Astrocyte (in vitro differentiated cells and primary cell): ENCODE measurements around the gene MYCBPAP. TPM values are rescaled to one million over a fixed set of nuclear protein-coding genes. Genes with fewer than 3 reads are reported as not detected.

ENCODE experiments used
- DNase-seq: peaks from one replicate; pipeline ENCODE4 v3.0.0-alpha.2; 2010; ENCODE audit warnings: low read depth
- FAIRE-seq: peaks from 2 replicates; lab custom pipeline; 2011; peaks lifted over from hg19 to GRCh38; lab: Jason Lieb, UNC
- H2AFZ ChIP-seq: 2 replicates; pipeline ENCODE4 v1.6.0; 2012; ENCODE audit warnings: low read depth, low read length, inconsistent platforms
- H3K27ac ChIP-seq: 2 replicates; pipeline ENCODE4 v1.5.1; 2011; ENCODE audit warnings: low read depth, low read length, inconsistent platforms
- H3K27me3 ChIP-seq: 2 replicates; pipeline ENCODE4 v1.6.0; 2011; ENCODE audit warnings: low read length, inconsistent platforms; ENCODE audit not compliant: insufficient read depth
- H3K36me3 ChIP-seq: 2 replicates; pipeline ENCODE4 v1.5.1; 2011; ENCODE audit warnings: low read length, inconsistent platforms; ENCODE audit not compliant: insufficient read depth
- H3K4me1 ChIP-seq: 2 replicates; pipeline ENCODE4 v1.5.1; 2011; ENCODE audit warnings: low read length, inconsistent platforms; ENCODE audit not compliant: insufficient read depth
- H3K4me2 ChIP-seq: 2 replicates; pipeline ENCODE4 v1.6.0; 2012; ENCODE audit warnings: low read length, inconsistent platforms
- H3K4me3 ChIP-seq: 2 replicates; pipeline ENCODE4 v1.5.1; 2011; ENCODE audit warnings: low read depth, mild to moderate bottlenecking, low read length, inconsistent platforms; ENCODE audit not compliant: insufficient read depth
- H3K79me2 ChIP-seq: 2 replicates; pipeline ENCODE4 v1.6.0; 2012; ENCODE audit warnings: mild to moderate bottlenecking, low read length, inconsistent platforms; ENCODE audit not compliant: insufficient read depth
- H3K9ac ChIP-seq: 2 replicates; pipeline ENCODE4 v1.6.0; 2012; ENCODE audit warnings: mild to moderate bottlenecking, low read length, inconsistent platforms
- H3K9me3 ChIP-seq: 2 replicates; pipeline ENCODE4 v1.5.1; 2012; ENCODE audit warnings: low read depth, mild to moderate bottlenecking, low read length, inconsistent platforms; ENCODE audit not compliant: insufficient read depth
- H4K20me1 ChIP-seq: 2 replicates; pipeline ENCODE4 v1.6.0; 2012; ENCODE audit warnings: low read length, inconsistent platforms; ENCODE audit not compliant: insufficient read depth
- H3K27ac Mint-ChIP-seq: one replicate; pipeline ENCODE4 v1.8.0; 2021; ENCODE audit warnings: mild to moderate bottlenecking, mixed read lengths; ENCODE audit not compliant: unreplicated experiment
- H3K27me3 Mint-ChIP-seq: one replicate; pipeline ENCODE4 v1.8.0; 2021; ENCODE audit warnings: low read depth, mixed read lengths; ENCODE audit not compliant: unreplicated experiment
- H3K36me3 Mint-ChIP-seq: one replicate; pipeline ENCODE4 v1.8.0; 2021; ENCODE audit warnings: low read depth, mixed read lengths; ENCODE audit not compliant: unreplicated experiment
- H3K4me1 Mint-ChIP-seq: one replicate; pipeline ENCODE4 v1.8.0; 2021; ENCODE audit warnings: low read depth, mixed read lengths; ENCODE audit not compliant: unreplicated experiment
- H3K4me3 Mint-ChIP-seq: one replicate; pipeline ENCODE4 v1.8.0; 2021; ENCODE audit warnings: mild to moderate bottlenecking, moderate library complexity, mixed read lengths; ENCODE audit not compliant: unreplicated experiment
- H3K9me3 Mint-ChIP-seq: one replicate; pipeline ENCODE4 v1.8.0; 2021; ENCODE audit warnings: mild to moderate bottlenecking, mixed read lengths; ENCODE audit not compliant: unreplicated experiment
- EZH2 ChIP-seq: IDR thresholded peaks from 2 replicates; pipeline ENCODE4 v1.6.1; 2012; ENCODE audit warnings: mild to moderate bottlenecking, low read length, inconsistent platforms; ENCODE audit not compliant: insufficient read depth
- total RNA-seq: library from RNA; stranded (reverse); gene quantifications from 2 replicates; pipeline ENCODE4 v1.2.1, GENCODE V29; 2021
- TF ChIP-seq, protein P1 (sequence below): IDR thresholded peaks from 2 replicates; pipeline ENCODE4 v1.5.1; 2011; ENCODE audit warnings: low read depth, mild to moderate bottlenecking, inconsistent platforms, low read length, moderate library complexity; ENCODE audit not compliant: insufficient read depth

The MYCBPAP gene
- total RNA-seq, 1 donor from 2014 or later = 1.4 TPM

DNA sequence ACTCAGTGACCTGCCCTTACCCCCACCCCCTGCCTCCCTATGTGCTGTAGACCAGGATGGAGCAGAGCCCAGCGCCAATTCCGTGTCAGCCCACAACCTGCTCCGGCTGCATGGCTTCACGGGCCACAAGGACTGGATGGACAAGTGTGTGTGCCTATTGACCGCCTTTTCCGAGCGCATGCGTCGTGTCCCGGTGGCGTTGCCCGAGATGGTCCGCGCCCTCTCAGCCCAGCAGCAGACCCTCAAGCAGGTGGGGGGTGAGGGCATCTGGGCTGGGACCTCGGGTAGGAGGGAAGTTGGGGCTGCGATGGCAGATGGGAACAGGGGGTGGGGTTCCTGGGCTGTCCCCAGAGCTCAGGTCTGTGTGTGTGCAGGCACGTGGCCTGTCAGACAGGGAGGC lies 46.0 kb downstream of the MYCBPAP start:
- Histone ChIP-seq H3K4me1 (peaks cover 4% of the 10 kb centered on the region), H3K36me3 (no peaks in the 10 kb centered on the region), H3K4me2 (no peak overlapping the region), H4K20me1 (peaks cover 24% of the 10 kb centered on the region), H3K79me2 (no peaks in the 10 kb centered on the region), H3K27me3 (peaks cover 15% of the 10 kb centered on the region), H2AFZ (no peak overlapping the region), H3K9ac (no peak overlapping the region), H3K9me3 (no peaks in the 10 kb centered on the region), H3K4me3 (no peak overlapping the region), H3K27ac (no peak overlapping the region)
- Mint-ChIP-seq H3K4me1 (peaks cover 1% of the 10 kb centered on the region), H3K27ac (no peak overlapping the region), H3K4me3 (no peak overlapping the region), H3K9me3 (peaks cover 1% of the 10 kb centered on the region), H3K27me3 (peaks cover 41% of the 10 kb centered on the region), H3K36me3 (peaks cover 24% of the 10 kb centered on the region)
- no peak for FAIRE-seq
- TF ChIP-seq EZH2 = no peak
- TF ChIP-seq, protein P1, sequence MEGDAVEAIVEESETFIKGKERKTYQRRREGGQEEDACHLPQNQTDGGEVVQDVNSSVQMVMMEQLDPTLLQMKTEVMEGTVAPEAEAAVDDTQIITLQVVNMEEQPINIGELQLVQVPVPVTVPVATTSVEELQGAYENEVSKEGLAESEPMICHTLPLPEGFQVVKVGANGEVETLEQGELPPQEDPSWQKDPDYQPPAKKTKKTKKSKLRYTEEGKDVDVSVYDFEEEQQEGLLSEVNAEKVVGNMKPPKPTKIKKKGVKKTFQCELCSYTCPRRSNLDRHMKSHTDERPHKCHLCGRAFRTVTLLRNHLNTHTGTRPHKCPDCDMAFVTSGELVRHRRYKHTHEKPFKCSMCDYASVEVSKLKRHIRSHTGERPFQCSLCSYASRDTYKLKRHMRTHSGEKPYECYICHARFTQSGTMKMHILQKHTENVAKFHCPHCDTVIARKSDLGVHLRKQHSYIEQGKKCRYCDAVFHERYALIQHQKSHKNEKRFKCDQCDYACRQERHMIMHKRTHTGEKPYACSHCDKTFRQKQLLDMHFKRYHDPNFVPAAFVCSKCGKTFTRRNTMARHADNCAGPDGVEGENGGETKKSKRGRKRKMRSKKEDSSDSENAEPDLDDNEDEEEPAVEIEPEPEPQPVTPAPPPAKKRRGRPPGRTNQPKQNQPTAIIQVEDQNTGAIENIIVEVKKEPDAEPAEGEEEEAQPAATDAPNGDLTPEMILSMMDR = no peak
- no peak for DNase-seq

DNA sequence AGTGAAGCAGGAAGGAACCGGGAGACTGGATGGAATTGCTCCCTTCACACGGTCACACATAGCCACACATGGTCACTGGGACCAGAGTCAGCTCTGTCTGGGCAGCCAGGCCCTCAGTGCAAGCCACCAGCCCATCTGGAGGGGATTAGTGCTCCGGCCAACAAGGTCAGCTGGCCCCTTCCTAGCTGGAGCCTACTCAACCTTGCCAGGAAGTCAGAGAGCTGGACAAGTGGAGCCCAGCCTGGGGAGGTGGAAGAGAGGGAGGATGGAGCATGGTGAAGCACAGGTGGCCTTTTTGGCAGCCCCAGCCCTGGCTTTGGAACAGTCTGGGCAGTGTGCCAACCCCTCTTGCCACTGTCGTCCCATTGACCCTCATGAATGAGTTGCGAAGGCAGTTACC lies 48.6 kb downstream of the MYCBPAP start:
- no peaks in the 10 kb centered on the region for H3K79me2 ChIP-seq
- H2AFZ ChIP-seq = no peak overlapping the region
- H3K9ac ChIP-seq = no peak overlapping the region
- no peaks in the 10 kb centered on the region for H3K9me3 ChIP-seq
- H3K4me3 ChIP-seq = no peak overlapping the region
- FAIRE-seq (no peak), DNase-seq (no peak)
- H3K36me3 Mint-ChIP-seq = peaks cover 20% of the 10 kb centered on the region
- no peak overlapping the region for H3K4me3 Mint-ChIP-seq
- H3K9me3 Mint-ChIP-seq = no peaks in the 10 kb centered on the region
- H3K27ac Mint-ChIP-seq = peak overlapping the region; percentile 58
- H3K36me3 ChIP-seq = no peaks in the 10 kb centered on the region
- TF ChIP-seq EZH2 = no peak
- TF ChIP-seq, protein P1 = no peak
- peaks cover 15% of the 10 kb centered on the region for H4K20me1 ChIP-seq
- H3K4me2 ChIP-seq = no peak overlapping the region
- H3K4me1 Mint-ChIP-seq = peaks cover 1% of the 10 kb centered on the region
- H3K27me3 ChIP-seq = peaks cover 30% of the 10 kb centered on the region
- peaks cover 41% of the 10 kb centered on the region for H3K27me3 Mint-ChIP-seq
- peaks cover 20% of the 10 kb centered on the region for H3K4me1 ChIP-seq
- H3K27ac ChIP-seq = no peak overlapping the region

DNA sequence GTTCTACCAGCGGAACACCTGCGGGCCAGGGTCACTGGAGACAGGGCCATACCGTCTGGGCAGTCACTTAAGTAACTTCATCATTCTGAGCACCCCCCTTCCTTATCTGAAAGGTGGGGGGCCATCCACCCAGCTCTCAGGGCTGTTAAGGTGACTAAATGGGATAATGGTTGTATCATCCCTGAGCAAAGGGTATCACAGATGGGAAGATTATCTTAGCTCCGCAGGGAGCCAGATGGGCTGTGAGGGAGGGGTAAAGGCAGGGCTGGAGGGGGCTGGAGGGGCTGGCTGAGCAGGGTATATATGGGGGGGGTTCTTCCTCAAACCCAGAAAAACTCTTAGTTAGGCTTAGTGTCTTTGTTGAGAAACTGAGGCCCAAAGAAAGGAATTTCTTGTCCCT lies 49.4 kb downstream of the MYCBPAP start:
- no peak overlapping the region for H3K4me3 ChIP-seq
- Mint-ChIP-seq H3K9me3 (no peaks in the 10 kb centered on the region), H3K4me1 (peaks cover 5% of the 10 kb centered on the region), H3K4me3 (no peak overlapping the region), H3K27ac (no peak overlapping the region), H3K36me3 (peaks cover 20% of the 10 kb centered on the region), H3K27me3 (peaks cover 47% of the 10 kb centered on the region)
- H3K27ac ChIP-seq = no peak overlapping the region
- TF ChIP-seq, protein P1 = no peak
- TF ChIP-seq EZH2 = no peak
- peaks cover 36% of the 10 kb centered on the region for H3K27me3 ChIP-seq
- no peaks in the 10 kb centered on the region for H3K9me3 ChIP-seq
- H3K36me3 ChIP-seq = no peaks in the 10 kb centered on the region
- peaks cover 20% of the 10 kb centered on the region for H3K4me1 ChIP-seq
- H3K9ac ChIP-seq = no peak overlapping the region
- DNase-seq (no peak), FAIRE-seq (no peak)
- no peaks in the 10 kb centered on the region for H3K79me2 ChIP-seq
- H4K20me1 ChIP-seq = peaks cover 15% of the 10 kb centered on the region
- no peak overlapping the region for H3K4me2 ChIP-seq
- H2AFZ ChIP-seq = no peak overlapping the region
